ENCODE measurements around the gene SLC9A5.
A peak's percentile ranks its signal among the peaks of the same experiment; 100 is the strongest.

Gene SLC9A5

GRCh38 chr16:67256701-67257230 is 8.0 kb downstream of the SLC9A5 start:
- DNase-seq (ENCODE audit: low read depth in 2 of 2): no peak

DNA sequence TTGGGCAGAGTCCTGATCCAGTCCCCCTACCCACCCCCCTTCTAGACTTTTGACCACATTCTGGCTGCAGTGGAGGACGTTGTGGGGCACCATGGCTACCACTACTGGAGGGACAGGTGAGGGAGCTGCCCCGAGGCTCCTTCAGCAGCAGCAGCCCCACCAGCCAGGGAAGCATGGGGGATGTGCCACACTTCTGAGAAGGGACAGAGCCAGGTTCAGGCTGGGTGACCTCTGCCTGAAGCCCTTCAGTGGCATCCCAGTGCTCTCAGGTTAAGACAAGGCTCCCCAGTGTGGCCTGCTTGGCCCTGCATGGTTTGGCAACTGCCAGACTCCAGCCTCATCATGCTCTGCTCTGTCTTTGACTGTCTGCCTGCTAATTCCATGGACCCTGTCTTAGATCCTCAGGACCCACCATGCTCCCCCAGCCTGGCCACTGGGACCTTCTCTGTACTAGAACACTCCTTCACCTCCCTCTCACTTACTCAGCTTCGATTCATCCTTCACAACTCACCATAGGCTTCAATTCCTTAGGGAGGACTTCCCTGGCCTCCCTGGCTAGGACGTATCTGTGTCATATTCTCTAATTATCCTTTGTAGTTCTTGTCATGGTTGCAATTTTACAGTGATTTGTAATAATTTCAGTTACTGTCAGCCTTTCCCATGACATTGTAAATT is 8.8 kb downstream of the SLC9A5 start:
- DNase-seq (ENCODE audit: low read depth in 2 of 2): no peak

DNA sequence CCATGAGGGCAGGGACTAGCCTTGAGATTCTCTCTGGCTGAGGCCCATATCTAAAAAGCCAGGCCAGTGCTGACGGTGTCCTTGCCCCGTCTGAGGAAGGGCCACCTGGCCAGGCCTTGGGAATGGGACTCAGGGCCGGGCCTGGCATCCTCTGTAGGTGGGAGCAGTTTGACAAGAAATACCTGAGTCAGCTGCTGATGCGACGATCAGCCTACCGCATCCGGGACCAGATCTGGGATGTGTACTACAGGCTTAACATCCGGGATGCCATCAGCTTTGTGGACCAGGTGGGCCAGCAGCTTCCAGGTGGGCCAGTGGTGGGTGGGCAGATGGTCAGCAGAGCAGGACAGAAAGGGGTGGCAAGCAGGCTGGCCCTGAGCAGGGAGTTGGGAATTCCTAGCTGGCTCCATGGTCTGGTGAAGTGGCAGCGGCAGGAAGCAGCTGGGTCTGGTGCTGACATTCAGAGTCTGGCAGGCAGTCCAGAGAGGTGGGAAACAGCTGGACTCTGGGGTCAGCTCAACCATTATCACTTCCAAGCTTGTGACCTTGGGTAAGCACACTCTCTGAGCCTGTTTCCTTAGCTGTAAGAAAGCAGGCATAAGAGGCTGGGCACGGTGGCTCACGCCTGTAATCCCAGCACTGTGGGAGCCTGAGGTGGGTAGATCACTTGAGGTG is 9.5 kb downstream of the SLC9A5 start:
- no peak for DNase-seq (ENCODE audit: low read depth in 2 of 2)

DNA sequence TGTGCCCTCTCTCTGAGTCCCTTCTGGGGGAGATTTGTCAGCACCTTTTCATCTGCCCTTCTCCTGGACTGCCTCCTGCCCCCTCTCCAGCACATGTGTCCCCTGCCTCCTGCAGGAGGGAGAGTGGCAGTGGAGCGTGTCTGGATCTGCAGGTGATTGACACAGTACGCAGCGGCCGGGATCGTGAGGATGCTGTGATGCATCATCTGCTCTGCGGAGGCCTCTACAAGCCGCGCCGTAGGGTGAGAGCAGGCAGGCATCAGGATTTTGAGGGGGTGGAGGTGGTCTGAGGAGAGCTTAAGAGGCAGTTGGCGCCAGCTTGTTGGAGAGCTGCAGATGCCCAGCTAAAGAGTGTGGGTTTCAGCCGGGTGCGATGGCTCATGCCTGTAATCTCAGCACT is 10.9 kb downstream of the SLC9A5 start:
- DNase-seq (ENCODE audit: low read depth in 2 of 2): no peak

- DNase-seq (ENCODE audit: low read depth in 2 of 2): no peak
Observed at GRCh38 chr16:67260426-67261063, 11.8 kb downstream of the SLC9A5 start.

DNA sequence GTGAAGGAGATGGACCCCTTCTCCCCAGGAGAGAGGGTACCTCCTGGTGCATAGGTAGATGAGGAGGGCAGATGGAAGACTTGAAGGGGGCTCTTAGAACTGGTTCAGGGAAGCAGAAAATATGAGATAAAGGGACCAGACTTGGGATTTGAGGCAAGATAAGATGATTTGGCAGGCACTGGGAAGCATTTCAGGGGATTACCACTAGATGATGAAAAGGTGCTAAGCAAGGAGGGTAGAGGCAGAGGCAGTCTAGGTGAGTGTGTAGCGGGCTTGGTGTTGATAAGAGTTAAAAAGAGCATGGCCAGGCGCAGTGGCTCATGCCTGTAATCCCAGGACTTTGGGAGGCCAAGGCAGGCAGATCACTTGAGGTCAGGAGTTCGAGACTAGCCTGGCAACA is 14.4 kb downstream of the SLC9A5 start:
- DNase-seq (ENCODE audit: low read depth in 2 of 2): no peak

DNA sequence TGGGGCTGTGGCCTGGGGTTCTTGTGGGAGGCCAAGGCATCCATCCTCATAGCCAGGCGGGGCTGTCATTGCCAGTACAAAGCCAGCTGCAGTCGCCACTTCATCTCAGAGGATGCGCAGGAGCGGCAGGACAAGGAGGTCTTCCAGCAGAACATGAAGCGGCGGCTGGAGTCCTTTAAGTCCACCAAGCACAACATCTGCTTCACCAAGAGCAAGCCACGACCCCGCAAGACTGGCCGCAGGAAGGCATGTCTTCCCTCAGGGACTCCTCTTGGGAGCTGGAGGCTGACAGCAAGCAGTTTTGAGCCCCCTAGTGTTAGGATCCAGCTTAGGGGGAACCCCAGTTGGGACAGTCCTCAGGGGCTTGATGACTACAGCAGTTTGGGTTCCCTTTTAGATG is 15.5 kb downstream of the SLC9A5 start:
- no peak for DNase-seq (ENCODE audit: low read depth in 2 of 2)

DNA sequence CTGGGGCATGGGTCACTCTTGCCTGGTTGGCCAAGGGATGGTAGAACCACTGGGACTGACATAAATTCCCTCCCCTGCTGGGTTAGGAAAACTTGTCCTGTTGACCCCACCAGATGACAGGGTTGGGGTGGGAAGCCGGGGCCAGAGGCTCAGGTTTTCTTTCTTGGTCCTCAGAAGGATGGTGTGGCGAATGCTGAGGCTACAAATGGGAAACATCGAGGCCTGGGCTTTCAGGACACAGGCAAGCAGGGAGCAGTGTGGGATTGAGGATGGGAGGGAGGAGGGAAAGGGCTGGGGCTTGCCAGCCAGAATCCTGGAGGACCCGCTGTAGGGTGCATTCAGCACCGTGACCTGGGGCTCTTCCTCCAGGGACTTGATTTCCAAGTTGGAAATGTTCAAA is 16.1 kb downstream of the SLC9A5 start:
- no peak for DNase-seq (ENCODE audit: low read depth in 2 of 2)

DNA sequence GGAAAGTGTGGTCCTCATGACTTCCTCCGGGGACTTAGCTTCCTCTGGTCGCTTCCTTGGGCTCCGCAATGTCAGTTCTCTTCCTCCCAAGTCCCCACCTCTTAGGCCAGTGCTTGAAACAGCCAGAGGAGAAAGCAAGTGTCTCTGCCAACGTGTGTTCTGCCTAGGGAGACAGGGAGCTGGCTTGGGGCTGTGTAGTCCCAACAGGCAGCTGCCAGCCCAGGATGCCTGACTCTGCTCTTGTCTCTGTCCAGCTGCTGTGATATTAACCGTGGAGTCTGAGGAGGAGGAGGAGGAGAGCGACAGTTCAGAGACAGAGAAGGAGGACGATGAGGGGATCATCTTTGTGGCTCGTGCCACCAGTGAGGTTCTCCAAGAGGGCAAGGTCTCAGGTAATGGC is 17.1 kb downstream of the SLC9A5 start:
- DNase-seq (ENCODE audit: low read depth in 2 of 2): no peak

DNA sequence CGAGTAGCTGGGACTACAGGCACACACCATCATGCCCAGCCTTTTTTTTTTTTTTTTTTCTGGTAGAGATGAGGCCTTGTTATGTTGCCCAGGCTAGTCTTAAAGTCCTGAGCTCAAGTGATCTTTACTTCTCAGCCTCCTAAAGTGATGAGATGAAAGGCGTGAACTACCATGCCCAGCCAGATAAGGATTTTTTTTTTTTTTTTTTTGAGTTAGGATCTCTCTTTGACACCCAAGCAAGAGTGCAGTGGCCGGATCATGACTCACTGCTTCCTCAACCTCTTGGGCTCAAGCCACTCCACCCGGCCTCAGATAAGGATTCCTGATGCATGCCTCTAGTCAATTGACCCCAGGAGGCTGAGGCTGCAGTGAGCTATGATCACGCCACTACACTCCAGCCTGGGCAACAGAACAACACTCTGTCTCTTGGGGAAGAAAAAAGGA is 19.4 kb downstream of the SLC9A5 start:
- DNase-seq (ENCODE audit: low read depth in 2 of 2): no peak

GRCh38 chr16:67269766-67270165 is 21.0 kb downstream of the SLC9A5 start:
- DNase-seq (ENCODE audit: low read depth in 2 of 2): no peak

DNA sequence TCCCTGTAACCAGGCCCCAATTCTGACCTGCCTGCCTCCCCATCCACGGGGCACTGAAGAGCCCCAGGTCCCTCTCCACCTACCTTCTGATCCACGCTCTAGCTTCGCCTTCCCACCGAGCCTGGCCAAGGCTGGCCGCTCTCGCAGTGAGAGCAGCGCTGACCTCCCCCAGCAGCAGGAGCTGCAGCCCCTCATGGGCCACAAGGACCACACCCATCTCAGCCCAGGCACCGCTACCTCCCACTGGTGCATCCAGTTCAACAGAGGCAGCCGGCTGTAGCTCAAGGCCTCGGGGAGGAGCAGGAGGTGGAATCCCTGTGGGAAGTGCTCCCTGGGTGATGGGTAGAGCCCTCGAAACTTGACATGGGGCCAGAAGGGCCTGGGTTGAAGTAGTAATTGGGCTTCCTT is 22.2 kb downstream of the SLC9A5 start:
- DNase-seq (ENCODE audit: low read depth in 2 of 2): no peak

DNA sequence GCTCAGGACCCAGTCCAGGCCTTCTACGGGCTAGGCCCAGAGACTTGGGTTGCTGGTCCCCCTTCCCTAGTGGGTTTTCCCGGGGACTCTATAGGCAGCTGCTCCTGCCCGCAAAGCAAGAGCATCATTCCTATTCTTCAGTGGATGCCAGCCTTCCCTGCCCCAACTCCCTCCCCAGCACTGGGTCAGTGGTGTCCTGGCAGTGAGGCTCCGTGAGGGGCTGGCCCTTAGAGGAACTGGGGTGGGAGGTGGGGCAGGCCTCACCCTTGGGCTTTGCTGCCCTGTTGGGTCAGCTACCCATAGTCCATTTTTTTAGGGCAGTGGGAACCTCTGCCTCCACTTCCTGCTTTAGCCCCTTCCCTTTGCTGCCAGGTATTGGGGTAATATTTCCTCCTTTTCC is 22.7 kb downstream of the SLC9A5 start:
- DNase-seq (ENCODE audit: low read depth in 2 of 2): no peak

DNA sequence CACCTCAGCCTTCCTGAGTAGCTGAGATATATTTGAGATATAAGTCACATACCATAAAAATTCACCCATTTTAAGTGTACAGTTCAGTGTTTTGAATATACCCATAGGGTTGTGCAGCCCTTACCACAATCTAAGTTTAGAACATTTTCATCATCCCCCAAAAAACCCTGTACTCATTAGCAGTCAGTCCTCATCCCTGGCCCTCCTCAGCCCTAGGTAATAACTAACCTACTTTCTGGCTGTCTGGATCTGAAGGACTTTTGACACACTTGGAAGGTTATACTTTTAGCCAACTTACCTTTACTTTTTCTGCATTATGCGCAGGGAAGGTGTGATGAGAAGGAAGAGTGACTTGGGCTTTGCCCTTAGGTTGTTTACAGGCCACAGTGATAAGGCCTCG is 26.5 kb downstream of the SLC9A5 start:
- DNase-seq (ENCODE audit: low read depth in 2 of 2): no peak

GRCh38 chr16:67277294-67277998 is 28.7 kb downstream of the SLC9A5 start:
- peak in 1 of 2 experiments; percentile 41 for DNase-seq (ENCODE audit: low read depth in 2 of 2)

DNA sequence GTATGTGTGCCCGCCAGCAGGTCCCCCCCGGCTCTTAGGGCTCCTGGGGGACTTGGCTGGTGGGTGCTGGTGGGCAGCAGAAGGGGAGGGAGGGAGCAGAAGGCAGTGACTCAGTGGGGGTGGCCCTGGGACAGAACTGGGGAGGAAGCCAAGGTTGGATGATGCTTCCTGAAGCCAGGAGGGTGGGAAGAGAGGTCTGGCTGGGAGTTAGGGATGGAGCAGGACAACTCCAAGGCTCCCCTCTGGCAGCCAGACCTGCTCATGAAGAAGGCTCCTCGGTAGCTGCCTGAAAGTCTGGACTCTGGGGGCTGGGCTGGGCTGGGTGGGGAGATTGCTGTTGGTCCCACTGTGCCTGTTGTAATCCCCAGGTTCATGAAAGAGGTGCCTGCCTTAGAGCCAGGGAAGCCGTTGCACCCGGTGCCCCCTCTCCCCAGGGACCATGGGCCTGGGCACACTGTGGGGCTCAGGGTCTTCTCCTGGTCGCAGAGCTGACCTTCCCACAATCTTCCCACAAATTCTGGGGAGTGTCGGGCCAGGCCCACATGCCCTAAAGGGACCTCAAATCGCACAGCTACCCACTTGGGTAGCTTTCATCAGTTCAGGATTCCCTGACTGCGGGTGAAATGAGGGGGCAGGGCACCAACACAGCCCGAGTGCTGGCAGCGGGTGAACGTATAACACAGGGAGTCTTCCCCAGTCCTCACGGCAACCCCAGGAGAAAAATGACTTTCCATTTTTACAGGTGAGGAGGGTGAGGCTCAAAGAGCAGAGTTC is 29.4 kb downstream of the SLC9A5 start:
- no peak for DNase-seq (ENCODE audit: low read depth in 2 of 2)

- DNase-seq (ENCODE audit: low read depth in 2 of 2): peak; percentile 24 to 52
Observed at GRCh38 chr16:67278773-67279295, 30.1 kb downstream of the SLC9A5 start.

- DNase-seq (ENCODE audit: low read depth in 2 of 2): peak; percentile 73 to 79
Observed at GRCh38 chr16:67279296-67280089, 30.7 kb downstream of the SLC9A5 start, which contains the start of gene PLEKHG4. TSS of gene PLEKHG4 (plus strand) at chr16:67279532. CDS start at chr16:67280045, 513 bp downstream.

- DNase-seq (ENCODE audit: low read depth in 2 of 2): no peak
Observed at GRCh38 chr16:67280090-67281015, 31.6 kb downstream of the SLC9A5 start.
